Measurements from ENCODE around the gene SMC1B.
"Not testable (repeated sequence)": the region's sequence is repeated elsewhere in the genome, so short reads cannot be mapped to it uniquely, and the experiment has no call there.

Gene SMC1B

DNA sequence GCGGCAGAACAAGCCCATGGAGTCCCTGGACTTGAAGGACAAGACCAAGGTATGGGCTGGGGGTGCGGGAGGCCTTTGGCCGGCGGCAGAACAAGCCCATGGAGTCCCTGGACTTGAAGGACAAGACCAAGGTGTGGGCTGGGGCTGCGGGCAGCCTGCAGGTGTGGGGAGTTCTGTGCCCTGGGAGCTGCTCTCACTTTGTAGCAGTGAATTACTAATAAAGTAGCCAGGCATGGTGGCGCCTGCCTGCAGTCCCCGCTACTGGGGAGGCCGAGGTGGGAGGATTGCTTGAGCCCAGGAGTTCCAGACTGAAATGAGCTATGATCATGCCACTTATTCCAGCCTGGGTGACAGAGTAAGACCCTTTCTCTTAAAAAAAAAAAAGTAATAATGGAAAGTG is 85.1 kb downstream of the SMC1B start:
- peaks cover 20% of the 10 kb centered on the region for H3K36me3 ChIP-seq (ENCODE audit: control insufficient read depth, low read depth, low read length)
- not testable (repeated sequence) for H3K4me1 ChIP-seq (ENCODE audit: control insufficient read depth, low read depth, low read length); H3K9ac ChIP-seq (ENCODE audit: low read length); H3K4me3 ChIP-seq (ENCODE audit: low read length); H3K9me3 ChIP-seq (ENCODE audit: control insufficient read depth, low read depth, low read length); H3K27ac ChIP-seq (ENCODE audit: low read length); H3K27me3 ChIP-seq (ENCODE audit: control insufficient read depth, insufficient read depth, low read length)

DNA sequence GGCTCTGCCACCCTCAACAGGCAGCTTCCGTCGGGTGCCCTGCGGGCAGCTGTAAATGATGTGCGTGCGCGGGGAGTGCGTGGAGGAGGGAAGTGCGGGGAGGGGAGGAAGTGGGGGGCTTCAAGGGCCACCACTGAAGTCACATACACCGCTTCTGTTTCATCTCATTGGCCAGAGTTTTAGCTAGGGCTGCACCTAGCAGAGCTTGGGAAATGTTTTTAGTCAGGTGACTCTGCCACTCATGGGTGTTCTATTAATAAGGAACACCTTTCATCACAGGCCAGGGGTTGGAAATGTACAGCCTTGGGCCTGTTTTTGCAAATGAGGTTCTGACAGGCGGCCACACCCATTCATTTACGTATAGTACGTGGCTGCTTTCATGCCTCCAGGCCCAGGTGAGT is 89.1 kb downstream of the SMC1B start:
- Histone ChIP-seq H3K27me3 (ENCODE audit: control insufficient read depth, insufficient read depth, low read length) (no peaks in the 10 kb centered on the region), H3K4me1 (ENCODE audit: control insufficient read depth, low read depth, low read length) (no peaks in the 10 kb centered on the region), H3K4me3 (ENCODE audit: low read length) (no peak overlapping the region), H3K9me3 (ENCODE audit: control insufficient read depth, low read depth, low read length) (no peaks in the 10 kb centered on the region), H3K27ac (ENCODE audit: low read length) (no peak overlapping the region), H3K36me3 (ENCODE audit: control insufficient read depth, low read depth, low read length) (peaks cover 23% of the 10 kb centered on the region), H3K9ac (ENCODE audit: low read length) (no peak overlapping the region)

DNA sequence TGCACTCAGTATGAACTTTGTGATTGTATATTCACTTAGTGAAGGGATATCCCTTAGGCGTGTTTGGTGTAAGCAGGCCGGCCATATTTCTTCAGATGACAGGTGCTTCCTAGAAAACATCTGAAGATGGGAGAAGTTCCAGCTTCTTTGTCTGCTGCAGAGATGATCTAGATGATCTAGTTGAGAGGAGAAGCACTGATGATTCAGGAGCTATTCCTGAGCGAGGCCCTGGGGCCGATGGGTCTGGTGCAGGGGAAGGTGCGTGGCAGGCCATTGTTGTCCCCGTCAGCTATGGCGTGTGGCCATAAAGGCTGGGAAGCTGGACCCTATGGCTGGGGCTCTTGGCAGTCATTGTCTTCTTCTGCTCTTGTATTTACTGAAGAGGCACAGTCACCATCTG is 89.7 kb downstream of the SMC1B start:
- no peak overlapping the region for H3K4me3 ChIP-seq (ENCODE audit: low read length)
- H3K27me3 ChIP-seq (ENCODE audit: control insufficient read depth, insufficient read depth, low read length), result no peaks in the 10 kb centered on the region
- H3K9me3 ChIP-seq (ENCODE audit: control insufficient read depth, low read depth, low read length), result no peaks in the 10 kb centered on the region
- H3K9ac ChIP-seq (ENCODE audit: low read length), result no peak overlapping the region
- no peaks in the 10 kb centered on the region for H3K4me1 ChIP-seq (ENCODE audit: control insufficient read depth, low read depth, low read length)
- H3K27ac ChIP-seq (ENCODE audit: low read length), result no peak overlapping the region
- H3K36me3 ChIP-seq (ENCODE audit: control insufficient read depth, low read depth, low read length), result peaks cover 23% of the 10 kb centered on the region

DNA sequence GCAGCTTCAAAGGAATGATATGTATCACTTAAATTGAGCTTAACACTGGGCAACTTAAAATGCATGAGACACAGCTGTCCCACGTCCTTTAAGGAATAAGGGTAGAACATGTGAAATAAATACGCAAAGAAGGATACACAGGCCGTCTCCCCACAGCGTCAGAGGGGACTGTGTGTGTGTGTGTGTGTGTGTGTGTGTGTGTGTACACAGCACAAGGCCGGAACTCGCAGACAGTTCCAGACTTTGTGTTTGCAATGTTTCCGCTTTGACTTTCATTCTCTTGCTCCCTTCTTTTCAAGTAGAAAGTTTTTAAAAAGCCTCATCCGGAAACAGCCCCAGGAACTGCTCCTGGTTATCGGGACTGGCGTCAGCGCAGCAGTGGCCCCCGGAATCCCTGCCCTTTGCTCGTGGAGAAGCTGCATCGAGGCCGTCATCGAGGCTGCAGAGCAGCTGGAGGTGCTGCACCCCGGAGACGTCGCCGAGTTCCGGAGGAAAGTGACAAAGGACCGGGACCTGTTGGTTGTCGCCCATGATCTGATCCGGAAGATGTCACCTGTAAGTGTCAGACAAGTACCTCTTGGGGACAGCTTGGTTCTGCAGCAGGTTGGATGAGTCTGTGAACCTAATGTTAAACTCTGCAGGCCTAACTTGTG is 90.4 kb downstream of the SMC1B start:
- peaks cover 23% of the 10 kb centered on the region for H3K36me3 ChIP-seq (ENCODE audit: control insufficient read depth, low read depth, low read length)

DNA sequence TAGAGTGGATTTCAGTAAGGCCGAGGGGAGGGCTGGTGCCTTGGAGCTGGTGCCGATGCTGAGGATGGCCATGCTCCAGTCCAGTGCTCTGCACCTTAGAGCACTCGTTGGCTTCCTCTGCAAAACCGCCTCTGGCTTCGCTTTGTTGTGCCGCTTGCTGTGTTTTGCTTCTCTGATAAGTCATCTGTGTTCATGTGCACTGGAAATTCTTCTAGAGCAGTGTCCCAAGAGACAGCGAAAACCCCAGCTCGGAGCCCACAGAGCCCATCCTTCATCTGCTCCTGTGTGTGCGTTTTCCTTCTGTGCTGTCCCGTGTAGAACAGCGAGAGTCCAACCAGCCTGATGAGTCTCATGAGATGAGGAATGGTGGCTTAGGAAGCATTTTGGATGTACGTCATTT is 91.6 kb downstream of the SMC1B start:
- Histone ChIP-seq H3K27me3 (ENCODE audit: control insufficient read depth, insufficient read depth, low read length) (no peaks in the 10 kb centered on the region), H3K4me3 (ENCODE audit: low read length) (no peak overlapping the region), H3K9ac (ENCODE audit: low read length) (no peak overlapping the region), H3K36me3 (ENCODE audit: control insufficient read depth, low read depth, low read length) (peaks cover 20% of the 10 kb centered on the region), H3K4me1 (ENCODE audit: control insufficient read depth, low read depth, low read length) (peaks cover 3% of the 10 kb centered on the region), H3K27ac (ENCODE audit: low read length) (no peak overlapping the region), H3K9me3 (ENCODE audit: control insufficient read depth, low read depth, low read length) (no peaks in the 10 kb centered on the region)

More for the DNA sequence above, 90.4 kb downstream of the SMC1B start:
- Histone ChIP-seq H3K27ac (ENCODE audit: low read length) (no peak overlapping the region), H3K9me3 (ENCODE audit: control insufficient read depth, low read depth, low read length) (no peaks in the 10 kb centered on the region), H3K27me3 (ENCODE audit: control insufficient read depth, insufficient read depth, low read length) (no peaks in the 10 kb centered on the region), H3K9ac (ENCODE audit: low read length) (no peak overlapping the region), H3K4me3 (ENCODE audit: low read length) (no peak overlapping the region), H3K4me1 (ENCODE audit: control insufficient read depth, low read depth, low read length) (peaks cover 1% of the 10 kb centered on the region)

DNA sequence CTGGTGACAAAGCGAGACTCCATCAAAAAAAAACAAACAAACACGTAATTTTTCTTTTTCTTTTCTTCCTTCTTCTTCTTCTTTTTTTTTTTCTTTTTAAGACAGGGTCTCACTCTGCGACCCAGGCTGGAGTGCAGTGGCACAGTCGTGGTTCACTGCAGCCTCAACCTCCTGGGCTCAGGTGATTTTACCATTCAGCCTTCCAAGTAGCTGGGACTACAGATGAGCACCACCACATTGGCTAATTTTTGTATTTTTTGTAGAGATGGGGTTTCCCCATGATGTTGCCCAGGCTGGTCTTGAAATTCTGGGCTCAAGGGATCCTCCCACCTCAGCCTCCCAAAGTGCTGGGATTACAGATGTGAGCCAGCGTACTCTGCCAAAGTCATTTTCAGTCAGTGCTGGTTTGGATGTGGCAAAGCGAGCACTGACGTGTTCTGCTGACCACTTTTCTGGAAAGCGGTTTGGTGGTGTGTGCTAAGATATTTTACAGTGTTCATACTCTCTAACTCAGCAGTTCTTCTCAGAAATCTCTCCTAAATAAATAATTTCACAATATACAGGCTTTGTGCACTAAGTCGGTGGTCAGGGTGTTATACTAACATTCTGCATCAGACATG is 92.9 kb downstream of the SMC1B start:
- Histone ChIP-seq H3K9me3 (ENCODE audit: control insufficient read depth, low read depth, low read length) (no peaks in the 10 kb centered on the region), H3K36me3 (ENCODE audit: control insufficient read depth, low read depth, low read length) (peaks cover 20% of the 10 kb centered on the region), H3K4me1 (ENCODE audit: control insufficient read depth, low read depth, low read length) (peaks cover 3% of the 10 kb centered on the region), H3K4me3 (ENCODE audit: low read length) (no peak overlapping the region), H3K9ac (ENCODE audit: low read length) (no peak overlapping the region), H3K27ac (ENCODE audit: low read length) (no peak overlapping the region), H3K27me3 (ENCODE audit: control insufficient read depth, insufficient read depth, low read length) (no peaks in the 10 kb centered on the region)

DNA sequence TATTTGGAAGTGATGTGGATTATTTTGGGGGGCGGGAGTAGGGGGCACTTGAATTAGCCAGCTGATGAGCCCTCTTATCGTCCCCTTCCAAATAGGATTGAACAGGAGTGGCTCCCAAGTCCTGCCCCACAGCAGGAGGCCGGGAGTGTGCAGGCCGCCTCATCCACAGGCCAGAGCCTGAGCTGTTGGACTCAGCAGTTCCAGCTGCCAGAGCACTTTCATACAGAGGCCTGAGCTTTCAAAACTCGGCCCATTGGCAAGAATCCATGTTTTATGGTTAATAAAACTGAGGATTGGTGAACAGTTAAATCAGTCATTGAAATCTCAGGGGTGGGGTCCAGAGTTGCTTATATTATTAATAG is 94.1 kb downstream of the SMC1B start:
- Histone ChIP-seq H3K27ac (ENCODE audit: low read length) (no peak overlapping the region), H3K9me3 (ENCODE audit: control insufficient read depth, low read depth, low read length) (no peaks in the 10 kb centered on the region), H3K4me1 (ENCODE audit: control insufficient read depth, low read depth, low read length) (peaks cover 3% of the 10 kb centered on the region), H3K36me3 (ENCODE audit: control insufficient read depth, low read depth, low read length) (peaks cover 20% of the 10 kb centered on the region), H3K27me3 (ENCODE audit: control insufficient read depth, insufficient read depth, low read length) (no peaks in the 10 kb centered on the region), H3K9ac (ENCODE audit: low read length) (no peak overlapping the region), H3K4me3 (ENCODE audit: low read length) (no peak overlapping the region)

DNA sequence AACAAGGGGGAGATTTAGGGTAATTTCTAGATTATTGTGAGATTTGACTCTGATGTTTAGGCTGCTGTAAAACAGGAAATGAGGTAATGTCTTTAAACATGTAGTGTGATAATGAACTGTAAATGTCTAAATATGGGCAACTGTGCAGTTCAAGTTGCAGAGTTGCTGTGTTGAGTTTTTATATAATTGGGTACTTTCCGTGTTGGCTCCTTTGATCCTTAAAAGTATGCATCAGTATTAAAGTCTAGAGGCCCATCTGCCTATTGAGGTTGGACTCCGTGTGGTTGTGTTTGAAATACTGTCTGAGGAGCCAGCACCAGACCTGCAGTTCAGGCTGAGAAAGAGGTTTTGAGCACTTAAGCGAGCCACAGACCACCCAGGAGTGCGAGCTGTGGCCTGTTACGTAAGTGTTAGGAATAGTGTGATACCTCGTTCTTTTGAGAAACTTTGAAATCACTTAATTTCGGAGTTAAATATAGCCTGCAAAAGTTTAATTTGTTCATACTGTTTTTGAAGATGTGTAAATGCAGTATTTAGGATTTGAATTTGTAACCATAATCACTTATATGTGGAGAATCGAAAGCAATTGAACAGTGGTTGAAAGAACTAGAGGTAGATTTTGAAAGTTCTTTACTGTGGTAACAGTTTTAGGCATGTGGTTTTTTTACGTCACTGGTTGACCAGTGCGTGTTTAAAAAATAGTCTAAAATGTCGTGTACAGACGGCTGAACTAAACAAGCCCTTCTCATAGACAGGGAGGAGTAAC is 94.7 kb downstream of the SMC1B start:
- Histone ChIP-seq H3K4me1 (ENCODE audit: control insufficient read depth, low read depth, low read length) (peaks cover 3% of the 10 kb centered on the region), H3K36me3 (ENCODE audit: control insufficient read depth, low read depth, low read length) (peaks cover 15% of the 10 kb centered on the region), H3K27ac (ENCODE audit: low read length) (no peak overlapping the region), H3K27me3 (ENCODE audit: control insufficient read depth, insufficient read depth, low read length) (no peaks in the 10 kb centered on the region), H3K4me3 (ENCODE audit: low read length) (no peak overlapping the region), H3K9me3 (ENCODE audit: control insufficient read depth, low read depth, low read length) (no peaks in the 10 kb centered on the region), H3K9ac (ENCODE audit: low read length) (no peak overlapping the region)

DNA sequence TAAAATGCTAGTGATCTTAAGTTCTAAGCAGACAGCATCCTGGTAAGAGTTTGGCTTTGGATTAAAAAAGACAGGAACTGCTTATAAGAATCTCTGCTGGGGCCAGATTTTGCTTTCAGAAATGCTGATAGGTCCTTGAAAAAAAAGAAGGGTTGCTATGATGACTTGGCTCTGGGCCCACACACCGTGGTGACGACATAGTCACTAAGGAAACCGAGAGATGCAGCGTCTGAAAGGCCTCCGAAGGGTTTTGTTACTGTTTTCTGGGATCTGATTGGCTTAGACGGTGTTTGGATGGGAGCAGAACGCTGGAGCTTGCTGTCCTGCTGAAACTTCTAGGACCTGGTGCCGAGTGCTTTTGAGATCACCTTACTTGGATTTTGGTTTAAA is 95.2 kb downstream of the SMC1B start:
- no peak overlapping the region for H3K9ac ChIP-seq (ENCODE audit: low read length)
- peaks cover 9% of the 10 kb centered on the region for H3K36me3 ChIP-seq (ENCODE audit: control insufficient read depth, low read depth, low read length)
- H3K9me3 ChIP-seq (ENCODE audit: control insufficient read depth, low read depth, low read length), result no peaks in the 10 kb centered on the region
- no peaks in the 10 kb centered on the region for H3K27me3 ChIP-seq (ENCODE audit: control insufficient read depth, insufficient read depth, low read length)
- H3K4me3 ChIP-seq (ENCODE audit: low read length), result no peak overlapping the region
- H3K27ac ChIP-seq (ENCODE audit: low read length), result no peak overlapping the region
- peaks cover 3% of the 10 kb centered on the region for H3K4me1 ChIP-seq (ENCODE audit: control insufficient read depth, low read depth, low read length)

DNA sequence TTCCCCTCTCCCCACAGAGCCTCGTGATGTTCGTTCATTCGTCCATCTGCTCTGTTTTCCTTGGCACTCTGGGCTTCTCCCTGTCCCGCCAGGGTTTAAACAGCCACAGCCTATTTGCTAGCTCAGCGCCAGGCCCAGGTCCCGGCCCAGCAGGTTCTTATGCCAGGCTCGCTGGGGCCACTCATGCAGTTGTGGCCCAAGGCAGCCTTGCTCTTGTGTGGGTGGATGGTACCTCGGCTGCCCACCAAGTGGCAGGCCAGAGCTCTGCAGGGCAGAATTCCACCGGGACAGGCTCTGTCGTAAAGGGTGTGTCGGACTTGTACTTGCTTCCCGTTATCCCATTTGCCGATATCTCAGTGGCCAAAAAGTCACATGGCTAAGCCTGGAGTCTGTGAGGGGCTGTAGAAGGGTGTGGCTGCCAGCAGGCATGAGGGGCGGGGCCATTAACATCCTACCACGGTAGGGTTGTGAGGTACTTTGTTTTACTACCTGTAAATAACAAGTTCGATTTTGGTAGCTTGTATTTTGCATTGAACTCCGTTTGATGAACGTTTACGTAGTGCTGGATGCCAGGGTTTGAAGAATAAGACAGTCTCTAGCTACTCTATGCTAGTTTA is 95.7 kb downstream of the SMC1B start:
- peaks cover 3% of the 10 kb centered on the region for H3K4me1 ChIP-seq (ENCODE audit: control insufficient read depth, low read depth, low read length)
- H3K4me3 ChIP-seq (ENCODE audit: low read length), result no peak overlapping the region
- peaks cover 4% of the 10 kb centered on the region for H3K36me3 ChIP-seq (ENCODE audit: control insufficient read depth, low read depth, low read length)
- H3K27ac ChIP-seq (ENCODE audit: low read length), result no peak overlapping the region
- H3K9ac ChIP-seq (ENCODE audit: low read length), result no peak overlapping the region
- H3K27me3 ChIP-seq (ENCODE audit: control insufficient read depth, insufficient read depth, low read length), result no peaks in the 10 kb centered on the region
- H3K9me3 ChIP-seq (ENCODE audit: control insufficient read depth, low read depth, low read length), result no peaks in the 10 kb centered on the region

DNA sequence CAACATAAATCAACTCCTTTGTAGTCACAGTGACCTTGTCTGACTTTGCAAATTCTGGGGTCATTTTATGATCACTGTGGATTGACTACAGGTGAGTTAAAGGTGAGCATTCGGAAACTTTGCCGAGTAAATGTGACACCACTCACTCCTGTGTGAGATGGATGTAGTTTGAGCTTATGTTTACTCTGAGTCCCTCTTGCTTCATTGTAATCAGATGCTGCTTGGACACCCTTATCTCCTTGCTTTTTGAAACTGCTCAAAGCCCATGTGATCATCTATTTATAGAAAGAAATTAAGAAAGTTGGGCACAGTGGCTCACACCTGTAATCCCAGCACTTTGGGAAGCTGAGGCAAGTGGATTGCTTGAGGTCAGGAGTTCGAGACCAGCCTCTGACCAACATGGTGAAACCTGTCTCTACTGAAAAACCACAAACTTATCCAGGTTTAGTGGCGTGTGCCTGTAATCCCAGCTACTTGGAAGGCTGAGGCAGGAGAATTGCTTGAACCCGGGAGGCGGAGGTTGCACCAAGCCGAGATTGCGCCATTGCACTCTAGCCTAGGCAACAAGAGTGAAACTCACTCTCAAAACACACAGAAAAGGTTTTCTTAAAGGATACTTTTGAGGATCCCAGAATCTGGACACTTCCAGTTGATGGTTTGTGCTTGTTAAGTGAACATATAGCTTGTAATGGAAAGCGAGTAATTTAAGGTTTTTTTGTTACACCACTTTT is 96.4 kb downstream of the SMC1B start:
- no peak overlapping the region for H3K27ac ChIP-seq (ENCODE audit: low read length)
- no peak overlapping the region for H3K4me3 ChIP-seq (ENCODE audit: low read length)
- H3K27me3 ChIP-seq (ENCODE audit: control insufficient read depth, insufficient read depth, low read length), result no peaks in the 10 kb centered on the region
- H3K9me3 ChIP-seq (ENCODE audit: control insufficient read depth, low read depth, low read length), result no peaks in the 10 kb centered on the region
- H3K36me3 ChIP-seq (ENCODE audit: control insufficient read depth, low read depth, low read length), result no peaks in the 10 kb centered on the region
- H3K4me1 ChIP-seq (ENCODE audit: control insufficient read depth, low read depth, low read length), result peaks cover 3% of the 10 kb centered on the region
- no peak overlapping the region for H3K9ac ChIP-seq (ENCODE audit: low read length)

Measured in iPS-18a (cell line).